Spleen (tissue), 7 donors: ENCODE measurements around the gene TLCD3B.

Experiments used
- POLR2A ChIP-seq, 3 donors: fragments of 450-650 bp; IDR thresholded peaks; one replicate each; pipeline ENCODE4 v1.5.1; 2017; ENCODE audit warnings: antibody characterized with exemption in 3 of 3, mild to moderate bottlenecking in 1 of 3
- TF ChIP-seq, protein P1 (sequence below), 11 experiments: fragments of 200-600 bp in 7 of 11; fragments of 450-650 bp in 4 of 11; sonication (generic) in 4 of 11; IDR thresholded peaks in 8 of 11; conservative IDR thresholded peaks in 3 of 11; 1 replicate in 7 of 11; 2 replicates in 4 of 11; pipeline versions ENCODE4 v1.4.0 to v1.8.0; 2016 to 2021; ENCODE audit warnings: antibody characterized with exemption in 11 of 11, inconsistent platforms in 4 of 11, mild to moderate bottlenecking in 1 of 11
- donor health status: DM: no; HTN: no; CAD: no; lungs with moderate emphysema.
- donor health status: DM: no; HTN: no; CAD: no.
- donor health status: DM: no; HTN: no; CAD: no.

DNA sequence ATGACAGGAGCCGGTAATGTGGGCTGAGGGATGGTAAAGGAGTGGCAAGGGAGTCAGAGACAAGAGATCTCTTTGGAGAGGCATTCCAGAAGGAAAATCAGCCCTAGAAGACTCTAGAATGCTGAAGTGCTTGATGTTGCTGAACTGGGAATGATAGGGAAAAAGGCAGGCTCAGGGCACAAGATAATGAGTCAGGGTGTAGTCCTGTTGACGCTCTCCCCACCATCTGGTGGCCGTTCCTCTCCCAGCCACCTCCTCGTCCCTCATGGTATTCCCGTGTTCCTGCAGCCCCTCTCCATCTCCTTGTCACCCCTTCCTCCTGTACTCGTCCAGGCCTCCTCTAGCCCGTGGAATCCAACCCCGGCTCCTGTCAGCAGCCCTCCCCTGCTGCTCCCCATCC lies 23.4 kb upstream of the TLCD3B start:
- TF ChIP-seq, protein P1, sequence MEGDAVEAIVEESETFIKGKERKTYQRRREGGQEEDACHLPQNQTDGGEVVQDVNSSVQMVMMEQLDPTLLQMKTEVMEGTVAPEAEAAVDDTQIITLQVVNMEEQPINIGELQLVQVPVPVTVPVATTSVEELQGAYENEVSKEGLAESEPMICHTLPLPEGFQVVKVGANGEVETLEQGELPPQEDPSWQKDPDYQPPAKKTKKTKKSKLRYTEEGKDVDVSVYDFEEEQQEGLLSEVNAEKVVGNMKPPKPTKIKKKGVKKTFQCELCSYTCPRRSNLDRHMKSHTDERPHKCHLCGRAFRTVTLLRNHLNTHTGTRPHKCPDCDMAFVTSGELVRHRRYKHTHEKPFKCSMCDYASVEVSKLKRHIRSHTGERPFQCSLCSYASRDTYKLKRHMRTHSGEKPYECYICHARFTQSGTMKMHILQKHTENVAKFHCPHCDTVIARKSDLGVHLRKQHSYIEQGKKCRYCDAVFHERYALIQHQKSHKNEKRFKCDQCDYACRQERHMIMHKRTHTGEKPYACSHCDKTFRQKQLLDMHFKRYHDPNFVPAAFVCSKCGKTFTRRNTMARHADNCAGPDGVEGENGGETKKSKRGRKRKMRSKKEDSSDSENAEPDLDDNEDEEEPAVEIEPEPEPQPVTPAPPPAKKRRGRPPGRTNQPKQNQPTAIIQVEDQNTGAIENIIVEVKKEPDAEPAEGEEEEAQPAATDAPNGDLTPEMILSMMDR (IDR thresholded peaks at IDR 0.05 in 8 of 11, conservative IDR thresholded peaks at IDR 0.05 in 3 of 11) = no peak
- TF ChIP-seq POLR2A (IDR thresholded peaks at IDR 0.05) = no peak
